Mesendoderm (in vitro differentiated cells): ENCODE measurements around the gene CDIPT.

Source experiments
- DNase-seq: peaks from one replicate; pipeline ENCODE4 v3.0.0; 2013
- H2AK5ac ChIP-seq: 2 replicates; pipeline ENCODE4 v1.6.1; 2013; ENCODE audit warnings: low read length, inconsistent platforms
- H2BK120ac ChIP-seq: 2 replicates; pipeline ENCODE4 v1.6.1; 2013; ENCODE audit warnings: low read depth, mild to moderate bottlenecking, low read length, moderate library complexity, mixed read lengths
- H2BK15ac ChIP-seq: replicated peaks from 2 replicates; pipeline ENCODE4 v1.6.1; 2013; ENCODE audit warnings: low read depth, mild to moderate bottlenecking, moderate library complexity
- H2BK5ac ChIP-seq: 2 replicates; pipeline ENCODE4 v1.6.1; 2013; ENCODE audit warnings: low read length, inconsistent platforms
- H3K18ac ChIP-seq: 2 replicates; pipeline ENCODE4 v1.6.1; 2013; ENCODE audit warnings: mild to moderate bottlenecking, low read length, mixed read lengths
- H3K23ac ChIP-seq: one replicate; pipeline ENCODE4 v1.6.1; 2013; ENCODE audit warnings: low read length
- H3K27ac ChIP-seq: 2 replicates; pipeline ENCODE4 v1.5.1; 2013; ENCODE audit warnings: low read depth, mild to moderate bottlenecking, inconsistent platforms, low read length, moderate library complexity
- H3K27me3 ChIP-seq: 2 replicates; pipeline ENCODE4 v1.6.1; 2013; ENCODE audit warnings: low read length, control low read depth, mild to moderate bottlenecking, inconsistent platforms; ENCODE audit not compliant: insufficient read depth, poor library complexity
- H3K36me3 ChIP-seq: 2 replicates; pipeline ENCODE4 v1.6.1; 2013; ENCODE audit warnings: low read length, inconsistent platforms; ENCODE audit not compliant: control insufficient read depth, insufficient read depth
- H3K4ac ChIP-seq: one replicate; pipeline ENCODE4 v1.6.1; 2013; ENCODE audit warnings: low read depth, mild to moderate bottlenecking, low read length, moderate library complexity
- H3K4me1 ChIP-seq: 2 replicates; pipeline ENCODE4 v1.6.1; 2013; ENCODE audit warnings: low read depth, low read length, inconsistent platforms; ENCODE audit not compliant: control insufficient read depth
- H3K4me2 ChIP-seq: 2 replicates; pipeline ENCODE4 v1.6.1; 2013; ENCODE audit warnings: low read length
- H3K4me3 ChIP-seq: 2 replicates; pipeline ENCODE4 v1.5.1; 2013; ENCODE audit warnings: mild to moderate bottlenecking, low read length
- H3K56ac ChIP-seq: one replicate; pipeline ENCODE4 v1.6.1; 2013; ENCODE audit warnings: low read length
- H3K79me1 ChIP-seq: 2 replicates; pipeline ENCODE4 v1.6.1; 2013; ENCODE audit warnings: low read length, inconsistent platforms
- H3K79me2 ChIP-seq: 2 replicates; pipeline ENCODE4 v1.6.1; 2013; ENCODE audit warnings: mild to moderate bottlenecking, low read length; ENCODE audit not compliant: control insufficient read depth, insufficient read depth
- H3K9ac ChIP-seq: 2 replicates; pipeline ENCODE4 v1.6.1; 2013; ENCODE audit warnings: low read length, inconsistent platforms
- H4K5ac ChIP-seq: one replicate; pipeline ENCODE4 v1.6.1; 2013; ENCODE audit warnings: low read length
- H4K8ac ChIP-seq: one replicate; pipeline ENCODE4 v1.6.1; 2013; ENCODE audit warnings: low read depth, mild to moderate bottlenecking, control low read depth, low read length, moderate library complexity
- WGBS: extraction: QIAGEN DNeasy Blood & Tissue Kit; methylation state at CpG from one replicate; pipeline ENCODE4 v1.1.7; 2013; ENCODE audit warnings: low lambda C conversion rate, missing lambda C conversion rate; ENCODE audit not compliant: insufficient coverage; ENCODE audit errors: extremely low coverage; 5-methylcytosine and 5-hydroxymethylcytosine counted together

CDIPT gene

GRCh38 chr16:29898804-29899515 lies 35.9 kb upstream of the CDIPT start:
- no peaks in the 10 kb centered on the region for H3K27me3 ChIP-seq
- WGBS = no CpG with 5 or more reads among the region's 25 CpGs
- no peak overlapping the region for H2BK5ac ChIP-seq
- H3K4me2 ChIP-seq = peak overlapping the region; percentile 74
- no peak overlapping the region for H3K4ac ChIP-seq
- H3K79me2 ChIP-seq = no peaks in the 10 kb centered on the region
- no peaks in the 10 kb centered on the region for H3K36me3 ChIP-seq
- no peak overlapping the region for H2AK5ac ChIP-seq
- H3K4me3 ChIP-seq = peak overlapping the region; percentile 59
- H3K79me1 ChIP-seq = peaks cover 6% of the 10 kb centered on the region
- H2BK15ac ChIP-seq = no peak overlapping the region
- peak overlapping the region; percentile 51 for H3K18ac ChIP-seq
- no peak overlapping the region for H4K8ac ChIP-seq
- no peak overlapping the region for H3K27ac ChIP-seq
- H2BK120ac ChIP-seq = no peak overlapping the region
- DNase-seq = no peak
- peak overlapping the region; percentile 87 for H3K9ac ChIP-seq
- H3K4me1 ChIP-seq = peaks cover 3% of the 10 kb centered on the region
- H4K5ac ChIP-seq = no peak overlapping the region
- H3K56ac ChIP-seq = peak overlapping the region; percentile 91
- no peak overlapping the region for H3K23ac ChIP-seq

DNA sequence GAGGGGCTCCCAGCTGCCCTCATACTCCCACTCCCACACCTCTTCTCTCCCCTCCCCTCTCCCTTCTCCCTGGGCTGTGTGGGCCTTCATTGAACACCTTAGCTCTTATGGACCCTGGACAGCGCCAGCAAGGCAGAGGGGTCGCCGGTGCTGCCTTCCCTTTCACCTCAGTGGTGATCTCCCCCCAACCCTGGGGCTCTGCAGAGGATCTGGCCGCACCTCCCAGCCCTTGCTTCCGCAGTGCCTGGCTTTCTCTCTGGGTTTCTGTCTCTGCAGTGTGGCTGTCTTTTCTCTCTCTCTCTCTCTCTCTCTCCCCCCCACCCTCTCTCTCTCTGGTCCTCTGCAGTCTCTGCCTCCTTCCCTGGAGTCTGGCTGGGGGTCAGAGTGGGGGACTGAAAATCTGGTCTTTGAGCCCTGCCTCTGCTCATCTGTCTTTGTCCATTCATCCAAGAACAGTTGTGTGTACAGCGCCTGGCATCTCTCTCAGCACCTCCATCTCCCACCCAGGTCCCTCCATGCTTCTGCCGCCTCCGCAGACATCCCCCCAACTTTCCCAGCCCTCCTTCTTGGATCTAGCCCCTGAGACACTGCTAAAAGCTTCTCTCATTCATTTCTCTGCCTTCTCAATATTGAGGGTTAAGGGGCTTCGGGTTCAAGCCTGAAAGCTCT lies 35.2 kb upstream of the CDIPT start:
- WGBS = no CpG with 5 or more reads among the region's 9 CpGs
- Histone ChIP-seq H3K9ac (peak overlapping the region; percentile 87), H3K79me1 (peaks cover 3% of the 10 kb centered on the region), H3K27ac (no peak overlapping the region), H3K4ac (no peak overlapping the region), H4K5ac (no peak overlapping the region), H3K27me3 (no peaks in the 10 kb centered on the region), H3K56ac (peak overlapping the region; percentile 82), H4K8ac (no peak overlapping the region), H2BK120ac (no peak overlapping the region), H2BK15ac (no peak overlapping the region), H2AK5ac (no peak overlapping the region), H3K4me2 (peak overlapping the region; percentile 69), H3K4me1 (peaks cover 3% of the 10 kb centered on the region), H3K36me3 (no peaks in the 10 kb centered on the region), H3K4me3 (peak overlapping the region; percentile 55), H3K79me2 (no peaks in the 10 kb centered on the region), H3K18ac (no peak overlapping the region), H3K23ac (no peak overlapping the region), H2BK5ac (no peak overlapping the region)
- peak; percentile 49 for DNase-seq

- H4K5ac ChIP-seq = no peak overlapping the region
- no peak overlapping the region for H3K27ac ChIP-seq
- H3K9ac ChIP-seq = no peak overlapping the region
- no peaks in the 10 kb centered on the region for H3K79me2 ChIP-seq
- H2BK5ac ChIP-seq = no peak overlapping the region
- no peak overlapping the region for H3K56ac ChIP-seq
- H3K4me1 ChIP-seq = peaks cover 3% of the 10 kb centered on the region
- H3K23ac ChIP-seq = no peak overlapping the region
- no peak overlapping the region for H2AK5ac ChIP-seq
- H3K36me3 ChIP-seq = no peaks in the 10 kb centered on the region
- H3K4me2 ChIP-seq = no peak overlapping the region
- DNase-seq = no peak
- H4K8ac ChIP-seq = no peak overlapping the region
- no peak overlapping the region for H2BK15ac ChIP-seq
- no peak overlapping the region for H3K4me3 ChIP-seq
- H3K18ac ChIP-seq = no peak overlapping the region
- WGBS = no CpG with 5 or more reads among the region's 4 CpGs
- H2BK120ac ChIP-seq = no peak overlapping the region
- no peaks in the 10 kb centered on the region for H3K27me3 ChIP-seq
- peaks cover 3% of the 10 kb centered on the region for H3K79me1 ChIP-seq
- no peak overlapping the region for H3K4ac ChIP-seq
Observed at GRCh38 chr16:29897333-29897732, 34.3 kb upstream of the CDIPT start.

GRCh38 chr16:29896841-29897240 lies 33.8 kb upstream of the CDIPT start:
- Histone ChIP-seq H3K79me1 (peaks cover 3% of the 10 kb centered on the region), H4K5ac (no peak overlapping the region), H3K36me3 (no peaks in the 10 kb centered on the region), H4K8ac (no peak overlapping the region), H3K27ac (no peak overlapping the region), H3K4ac (no peak overlapping the region), H2BK120ac (no peak overlapping the region), H3K9ac (no peak overlapping the region), H3K23ac (no peak overlapping the region), H3K79me2 (no peaks in the 10 kb centered on the region), H3K4me2 (no peak overlapping the region), H3K56ac (no peak overlapping the region), H3K18ac (no peak overlapping the region), H2BK15ac (no peak overlapping the region), H2AK5ac (no peak overlapping the region), H3K4me1 (peaks cover 3% of the 10 kb centered on the region), H3K27me3 (no peaks in the 10 kb centered on the region), H3K4me3 (no peak overlapping the region), H2BK5ac (no peak overlapping the region)
- no CpG with 5 or more reads among the region's 15 CpGs for WGBS
- DNase-seq = no peak

DNA sequence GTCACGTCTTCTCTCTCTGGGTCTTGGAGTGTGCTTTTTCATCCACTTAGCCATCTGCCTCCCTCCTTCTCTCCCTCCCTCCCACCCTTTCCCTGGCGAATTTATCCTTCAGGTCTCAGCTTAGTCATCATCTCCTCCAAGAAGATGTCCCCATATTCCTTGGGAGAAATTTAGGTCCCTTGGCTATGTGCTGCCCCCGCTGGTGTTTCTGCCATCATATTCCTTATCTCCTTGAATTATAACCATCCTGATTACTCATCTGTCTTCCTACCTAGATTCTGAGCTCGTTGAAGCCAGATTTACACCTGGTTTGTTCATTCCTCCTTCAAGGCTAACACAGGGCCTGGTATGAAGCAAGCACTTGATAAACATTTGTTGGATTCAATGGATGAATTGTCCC lies 31.3 kb upstream of the CDIPT start:
- H4K8ac ChIP-seq = no peak overlapping the region
- peaks cover 3% of the 10 kb centered on the region for H3K79me1 ChIP-seq
- no peak overlapping the region for H3K9ac ChIP-seq
- no peak overlapping the region for H3K4me2 ChIP-seq
- H3K4ac ChIP-seq = no peak overlapping the region
- H4K5ac ChIP-seq = no peak overlapping the region
- no peak overlapping the region for H2AK5ac ChIP-seq
- no peak overlapping the region for H2BK5ac ChIP-seq
- H3K79me2 ChIP-seq = no peaks in the 10 kb centered on the region
- no peak overlapping the region for H3K4me3 ChIP-seq
- no CpG with 5 or more reads among the region's 4 CpGs for WGBS
- no peak overlapping the region for H3K18ac ChIP-seq
- no peak overlapping the region for H2BK120ac ChIP-seq
- H2BK15ac ChIP-seq = no peak overlapping the region
- no peak for DNase-seq
- no peak overlapping the region for H3K27ac ChIP-seq
- no peaks in the 10 kb centered on the region for H3K36me3 ChIP-seq
- no peak overlapping the region for H3K56ac ChIP-seq
- no peaks in the 10 kb centered on the region for H3K27me3 ChIP-seq
- no peak overlapping the region for H3K23ac ChIP-seq
- peaks cover 3% of the 10 kb centered on the region for H3K4me1 ChIP-seq
